ENCODE measurements around the gene DQX1. TPM values are rescaled to one million over a fixed set of nuclear protein-coding genes. Genes with fewer than 3 reads are reported as not detected.
A peak's percentile ranks its signal among the peaks of the same experiment; 100 is the strongest.

DQX1 gene
- total and polyA plus RNA-seq, 2 experiments from 2014 or later, result 4.0 TPM; not detected in 1

GRCh38 chr2:74555610-74556103, 29.6 kb upstream of the DQX1 start:
- TF ChIP-seq EZH2 (IDR thresholded peaks at IDR 0.05; ENCODE audit: borderline replicate concordance) (no peak), CTCF (IDR thresholded peaks at IDR 0.05; ENCODE audit: poor library complexity) (no peak), EZH2phosphoT487 (IDR thresholded peaks at IDR 0.05; ENCODE audit: low read depth, severe bottlenecking, unreplicated experiment) (no peak)
- 73% methylated on average over 17 of the region's 17 CpGs for WGBS (ENCODE audit: low lambda C conversion rate, missing lambda C conversion rate)
- peak overlapping the region; percentile 82 for H3K4me3 ChIP-seq

DNA sequence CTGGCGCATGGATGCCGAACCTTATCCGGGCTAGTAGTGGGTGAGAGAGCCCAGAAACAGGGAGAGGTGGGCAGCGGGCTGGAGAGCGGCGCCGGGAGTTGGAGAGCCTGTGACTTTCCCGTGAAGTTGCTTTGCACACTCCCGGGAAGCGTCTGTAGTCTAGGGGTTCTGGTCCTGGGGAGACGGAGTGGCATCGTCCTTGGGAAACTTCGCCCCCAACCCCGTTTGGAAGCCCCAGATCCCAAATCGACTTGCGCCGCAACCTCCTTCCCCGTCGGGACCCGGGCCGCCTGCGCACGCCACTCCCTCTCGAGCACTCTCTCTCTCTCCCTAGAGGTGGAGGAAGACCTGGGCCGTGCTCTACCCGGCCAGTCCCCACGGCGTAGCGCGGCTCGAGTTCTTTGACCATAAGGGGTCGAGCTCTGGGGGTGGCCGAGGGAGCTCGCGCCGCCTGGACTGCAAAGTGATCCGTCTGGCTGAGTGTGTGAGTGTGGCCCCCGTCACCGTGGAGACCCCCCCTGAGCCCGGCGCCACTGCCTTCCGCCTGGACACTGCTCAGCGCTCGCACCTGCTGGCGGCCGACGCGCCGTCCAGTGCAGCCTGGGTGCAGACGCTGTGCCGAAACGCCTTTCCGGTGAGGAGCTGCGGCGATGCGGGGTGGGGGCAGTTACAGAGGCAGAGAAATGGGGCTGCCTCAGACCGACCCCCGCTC, 28.9 kb upstream of the DQX1 start:
- H3K9me2 ChIP-seq (replicated peaks; ENCODE audit: insufficient read depth), result no peaks in the 10 kb centered on the region
- 2% methylated on average over 57 of the region's 58 CpGs for WGBS (ENCODE audit: low lambda C conversion rate, missing lambda C conversion rate)
- DNase-seq (ENCODE audit: low spot score), result peak; percentile 73
- H3K4me3 ChIP-seq, result peak overlapping the region; percentile 82
- peak overlapping the region; percentile 82 for H2AFZ ChIP-seq
- peak overlapping the region; percentile 94 for H3K27ac ChIP-seq
- no peaks in the 10 kb centered on the region for H4K20me1 ChIP-seq (ENCODE audit: insufficient read depth, poor library complexity, severe bottlenecking)
- H3K4me1 ChIP-seq (ENCODE audit: insufficient read depth), result peaks cover 12% of the 10 kb centered on the region
- peak overlapping the region; percentile 89 for H3K4me2 ChIP-seq
- no peaks in the 10 kb centered on the region for H3K36me3 ChIP-seq (replicated peaks; ENCODE audit: insufficient read depth, low read depth)
- H3K79me2 ChIP-seq, result no peaks in the 10 kb centered on the region
- H3K9me3 ChIP-seq (ENCODE audit: low read depth), result no peaks in the 10 kb centered on the region
- no peak for TF ChIP-seq CTCF (IDR thresholded peaks at IDR 0.05; ENCODE audit: poor library complexity)
- TF ChIP-seq EZH2 (IDR thresholded peaks at IDR 0.05; ENCODE audit: borderline replicate concordance), result no peak
- TF ChIP-seq EZH2phosphoT487 (IDR thresholded peaks at IDR 0.05; ENCODE audit: low read depth, severe bottlenecking, unreplicated experiment), result no peak
- peaks cover 5% of the 10 kb centered on the region for H3K27me3 ChIP-seq

More at GRCh38 chr2:74555610-74556103, 29.6 kb upstream of the DQX1 start:
- H3K4me2 ChIP-seq, result peak overlapping the region; percentile 89
- peaks cover 12% of the 10 kb centered on the region for H3K4me1 ChIP-seq (ENCODE audit: insufficient read depth)
- no peaks in the 10 kb centered on the region for H3K9me2 ChIP-seq (replicated peaks; ENCODE audit: insufficient read depth)
- H3K36me3 ChIP-seq (replicated peaks; ENCODE audit: insufficient read depth, low read depth), result no peaks in the 10 kb centered on the region
- H3K79me2 ChIP-seq, result no peaks in the 10 kb centered on the region
- no peak for DNase-seq (ENCODE audit: low spot score)
- H3K9me3 ChIP-seq (ENCODE audit: low read depth), result no peaks in the 10 kb centered on the region
- H4K20me1 ChIP-seq (ENCODE audit: insufficient read depth, poor library complexity, severe bottlenecking), result no peaks in the 10 kb centered on the region
- H3K27me3 ChIP-seq, result peaks cover 11% of the 10 kb centered on the region
- H3K27ac ChIP-seq, result no peak overlapping the region
- H2AFZ ChIP-seq, result peak overlapping the region; percentile 82

GRCh38 chr2:74553892-74554819, 28.1 kb upstream of the DQX1 start, which contains the start of the genes DOK1 and LOXL3:
Gene DOK1, plus strand, starts transcription at chr2:74554720. Its CDS starts 35 bp downstream, at chr2:74554755.
Gene LOXL3, minus strand, starts transcription at chr2:74553942. Its CDS starts 1,308 bp downstream, at chr2:74552634.
- Histone ChIP-seq H3K4me2 (peak within 1 kb of the TSS; percentile 89), H3K4me3 (peak within 1 kb of the TSS; percentile 82), H3K36me3 (replicated peaks; ENCODE audit: insufficient read depth, low read depth) (no peaks in the 10 kb centered on the region), H3K9me3 (ENCODE audit: low read depth) (no peaks in the 10 kb centered on the region), H4K20me1 (ENCODE audit: insufficient read depth, poor library complexity, severe bottlenecking) (no peaks in the 10 kb centered on the region), H3K9me2 (replicated peaks; ENCODE audit: insufficient read depth) (no peaks in the 10 kb centered on the region), H3K27me3 (no peaks in the 10 kb centered on the region), H3K79me2 (no peaks in the 10 kb centered on the region), H3K4me1 (ENCODE audit: insufficient read depth) (peaks cover 15% of the 10 kb centered on the region), H2AFZ (peak within 1 kb of the TSS; percentile 82), H3K27ac (peak within 1 kb of the TSS; percentile 94)
- under 1% methylated on average over 30 of the region's 73 CpGs for WGBS (ENCODE audit: low lambda C conversion rate, missing lambda C conversion rate)
- DNase-seq (ENCODE audit: low spot score), result peak; percentile 92
- TF ChIP-seq EZH2 (IDR thresholded peaks at IDR 0.05; ENCODE audit: borderline replicate concordance) (no peak), EZH2phosphoT487 (IDR thresholded peaks at IDR 0.05; ENCODE audit: low read depth, severe bottlenecking, unreplicated experiment) (no peak), CTCF (IDR thresholded peaks at IDR 0.05; ENCODE audit: poor library complexity) (no peak)

All from hepatocyte (in vitro differentiated cells).